ENCODE data around the gene PMPCA.

Gene PMPCA

DNA sequence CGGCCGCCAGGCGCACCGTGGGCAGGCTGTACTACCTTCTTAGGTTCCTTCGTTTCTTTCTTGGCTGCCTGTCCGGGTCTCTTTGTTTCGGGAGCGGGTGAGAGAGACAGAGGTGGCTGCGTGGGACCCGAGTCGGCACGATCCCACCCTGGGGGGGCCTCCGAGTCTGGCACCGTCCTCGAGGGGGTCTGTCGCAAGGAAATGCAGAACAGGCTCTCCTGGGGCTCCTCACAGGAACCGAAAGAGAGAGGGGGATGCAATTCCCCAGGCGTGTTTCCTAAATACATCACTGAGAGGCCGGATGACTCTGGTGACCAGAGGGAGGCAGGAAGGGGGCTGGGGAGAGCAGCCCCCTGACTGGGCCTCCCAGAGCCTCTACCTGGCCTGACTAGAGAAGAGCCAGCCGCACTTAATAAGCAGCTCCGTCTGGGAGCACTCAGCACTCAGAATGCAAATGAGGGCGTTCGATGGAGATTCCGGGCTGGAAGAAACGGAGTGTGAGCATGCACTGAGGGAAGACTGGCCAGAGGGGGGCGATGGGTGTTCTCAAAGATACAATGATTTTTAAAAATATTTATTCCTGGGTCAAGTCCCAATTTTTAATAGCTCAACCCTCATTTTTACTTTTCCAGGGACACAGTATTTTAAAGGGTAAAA is 40.9 kb downstream of the PMPCA start (continued):
- TF ChIP-seq ZNF138 (tag by site-specific recombination; IDR thresholded peaks at IDR 0.05; ENCODE audit: borderline replicate concordance) (no peak), ZNF391 (tag by site-specific recombination; IDR thresholded peaks at IDR 0.05; ENCODE audit: borderline replicate concordance, low read depth) (no peak), HOXD13 (CRISPR knock-in tag; IDR thresholded peaks at IDR 0.05; ENCODE audit: borderline replicate concordance) (no peak)

DNA sequence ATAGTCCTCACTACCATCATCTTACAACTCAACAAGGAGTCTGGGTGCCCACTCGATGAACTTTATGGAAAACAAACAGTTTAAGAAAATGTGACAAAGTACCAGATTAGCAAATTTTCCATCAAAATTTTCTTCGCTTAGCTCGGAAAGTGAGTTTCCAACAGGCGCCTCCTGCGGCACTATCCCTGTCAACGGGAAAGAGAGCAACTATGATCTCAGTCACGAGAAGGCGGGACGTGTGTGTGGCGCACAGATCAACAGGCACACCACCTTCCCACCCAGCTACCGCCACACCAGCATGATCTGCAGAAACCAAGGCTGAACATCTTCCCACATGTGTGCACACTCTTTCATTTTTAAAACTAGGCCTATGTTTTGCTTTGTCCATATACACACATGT is 42.9 kb downstream of the PMPCA start:
- ChIA-PET CTCF (interaction anchor here (0.7 to 1.2 kb wide), 2 partner anchors 22 to 25 kb away, joined by 3 read pairs; no protein-coding TSS in a partner anchor), POLR2A (no interaction called here)
- no peaks in the 10 kb centered on the region for H3K9me3 ChIP-seq (ENCODE audit: control insufficient read depth, insufficient read depth, low read depth, low read length)
- TF ChIP-seq ZNF561 (tag by site-specific recombination; IDR thresholded peaks at IDR 0.05; ENCODE audit: borderline replicate concordance) (no peak), ZNF521 (tag by site-specific recombination; IDR thresholded peaks at IDR 0.05) (no peak), YY1 (tag by site-specific recombination; IDR thresholded peaks at IDR 0.05) (no peak)
- TF ChIP-seq, protein P1, sequence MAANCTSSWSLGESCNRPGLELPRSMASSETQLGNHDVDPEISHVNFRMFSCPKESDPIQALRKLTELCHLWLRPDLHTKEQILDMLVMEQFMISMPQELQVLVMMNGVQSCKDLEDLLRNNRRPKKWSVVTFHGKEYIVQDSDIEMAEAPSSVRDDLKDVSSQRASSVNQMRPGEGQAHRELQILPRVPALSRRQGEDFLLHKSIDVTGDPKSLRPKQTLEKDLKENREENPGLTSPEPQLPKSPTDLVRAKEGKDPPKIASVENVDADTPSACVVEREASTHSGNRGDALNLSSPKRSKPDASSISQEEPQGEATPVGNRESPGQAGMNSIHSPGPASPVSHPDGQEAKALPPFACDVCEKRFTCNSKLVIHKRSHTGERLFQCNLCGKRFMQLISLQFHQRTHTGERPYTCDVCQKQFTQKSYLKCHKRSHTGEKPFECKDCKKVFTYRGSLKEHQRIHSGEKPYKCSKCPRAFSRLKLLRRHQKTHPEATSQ (tag by site-specific recombination; IDR thresholded peaks at IDR 0.05), result no peak
- TF ChIP-seq, protein P2, sequence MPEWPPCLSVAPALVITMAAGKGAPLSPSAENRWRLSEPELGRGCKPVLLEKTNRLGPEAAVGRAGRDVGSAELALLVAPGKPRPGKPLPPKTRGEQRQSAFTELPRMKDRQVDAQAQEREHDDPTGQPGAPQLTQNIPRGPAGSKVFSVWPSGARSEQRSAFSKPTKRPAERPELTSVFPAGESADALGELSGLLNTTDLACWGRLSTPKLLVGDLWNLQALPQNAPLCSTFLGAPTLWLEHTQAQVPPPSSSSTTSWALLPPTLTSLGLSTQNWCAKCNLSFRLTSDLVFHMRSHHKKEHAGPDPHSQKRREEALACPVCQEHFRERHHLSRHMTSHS (tag by site-specific recombination; IDR thresholded peaks at IDR 0.05), result no peak
- no peak overlapping the region for H3K4me3 ChIP-seq (ENCODE audit: low read depth, low read length)
- H3K27ac ChIP-seq (ENCODE audit: extremely low read depth, low read depth, low read length), result no peak overlapping the region
- peaks cover 17 to 90% of the 10 kb centered on the region in 2 experiments; a peak in 2 of 3 replicates for H3K36me3 ChIP-seq (ENCODE audit: control insufficient read depth in 2 of 2, insufficient read depth in 1 of 2, low read length in 2 of 2)
- H3K4me1 ChIP-seq (ENCODE audit: control insufficient read depth, insufficient read depth, low read length), result no peaks in the 10 kb centered on the region

DNA sequence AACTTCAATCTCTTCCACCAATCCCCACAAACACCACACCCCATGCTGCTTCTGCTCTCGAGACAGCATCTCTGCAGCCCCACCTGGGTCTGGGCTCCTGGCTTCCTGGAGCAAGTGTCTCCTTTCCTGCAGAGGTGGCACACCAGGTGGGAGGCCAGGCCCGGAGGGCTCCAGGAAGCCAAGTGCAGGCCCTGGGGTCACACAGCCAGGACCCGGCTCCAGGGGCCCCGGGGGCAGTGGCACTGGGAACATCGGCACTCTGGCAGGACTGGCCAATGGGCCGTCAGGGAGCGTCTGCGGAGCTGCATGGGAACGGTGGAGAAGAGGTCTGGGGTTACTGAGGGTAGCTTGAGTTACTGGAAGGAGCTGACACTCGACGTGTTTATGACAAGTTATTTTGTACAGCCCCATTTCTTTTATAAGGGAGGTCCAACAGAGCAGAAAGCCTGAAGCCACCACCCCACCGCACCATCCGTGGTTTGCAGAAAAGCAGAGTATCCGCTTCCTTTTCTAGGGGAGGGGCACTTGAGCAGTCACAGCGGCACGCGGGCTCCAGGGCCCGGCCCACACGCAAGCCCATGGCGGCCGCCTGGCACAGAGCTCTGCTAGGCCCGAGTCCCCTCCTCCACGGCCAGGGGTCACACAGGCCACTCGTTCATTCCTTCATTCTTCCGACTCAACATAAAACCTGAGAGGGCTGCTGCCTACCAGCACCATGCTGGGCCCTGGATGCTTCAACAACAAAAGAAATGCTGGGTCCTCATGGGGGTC is 43.8 kb downstream of the PMPCA start:
- POLR2A ChIA-PET, result no interaction called here
- Histone ChIP-seq H3K9me3 (ENCODE audit: control insufficient read depth, insufficient read depth, low read depth, low read length) (no peaks in the 10 kb centered on the region), H3K27ac (ENCODE audit: extremely low read depth, low read depth, low read length) (no peak overlapping the region), H3K4me3 (ENCODE audit: low read depth, low read length) (no peak overlapping the region), H3K4me1 (ENCODE audit: control insufficient read depth, insufficient read depth, low read length) (no peaks in the 10 kb centered on the region), H3K36me3 (ENCODE audit: control insufficient read depth in 2 of 2, insufficient read depth in 1 of 2, low read length in 2 of 2) (peaks cover 23 to 90% of the 10 kb centered on the region in 2 experiments)
- no peak for TF ChIP-seq ZNF561 (tag by site-specific recombination; IDR thresholded peaks at IDR 0.05; ENCODE audit: borderline replicate concordance)
- no peak for TF ChIP-seq KLF1 (tag by site-specific recombination; IDR thresholded peaks at IDR 0.05)
- no peak for TF ChIP-seq ZSCAN30 (tag by site-specific recombination; IDR thresholded peaks at IDR 0.05)
- no peak for TF ChIP-seq ZNF292 (tag by site-specific recombination; IDR thresholded peaks at IDR 0.05; ENCODE audit: borderline replicate concordance, low read depth)
- TF ChIP-seq ZNF174 (tag by site-specific recombination; IDR thresholded peaks at IDR 0.05), result no peak
- no peak for TF ChIP-seq ZNF837 (tag by site-specific recombination; IDR thresholded peaks at IDR 0.05)
- TF ChIP-seq ZNF473 (tag by site-specific recombination; IDR thresholded peaks at IDR 0.05), result no peak
- no peak for TF ChIP-seq ZNF785 (tag by site-specific recombination; IDR thresholded peaks at IDR 0.05)
- no peak for TF ChIP-seq ZNF600 (tag by site-specific recombination; IDR thresholded peaks at IDR 0.05)
- TF ChIP-seq, protein P3, sequence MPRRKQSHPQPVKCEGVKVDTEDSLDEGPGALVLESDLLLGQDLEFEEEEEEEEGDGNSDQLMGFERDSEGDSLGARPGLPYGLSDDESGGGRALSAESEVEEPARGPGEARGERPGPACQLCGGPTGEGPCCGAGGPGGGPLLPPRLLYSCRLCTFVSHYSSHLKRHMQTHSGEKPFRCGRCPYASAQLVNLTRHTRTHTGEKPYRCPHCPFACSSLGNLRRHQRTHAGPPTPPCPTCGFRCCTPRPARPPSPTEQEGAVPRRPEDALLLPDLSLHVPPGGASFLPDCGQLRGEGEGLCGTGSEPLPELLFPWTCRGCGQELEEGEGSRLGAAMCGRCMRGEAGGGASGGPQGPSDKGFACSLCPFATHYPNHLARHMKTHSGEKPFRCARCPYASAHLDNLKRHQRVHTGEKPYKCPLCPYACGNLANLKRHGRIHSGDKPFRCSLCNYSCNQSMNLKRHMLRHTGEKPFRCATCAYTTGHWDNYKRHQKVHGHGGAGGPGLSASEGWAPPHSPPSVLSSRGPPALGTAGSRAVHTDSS (tag by site-specific recombination; IDR thresholded peaks at IDR 0.05), result no peak
- TF ChIP-seq ZNF560 (tag by site-specific recombination; IDR thresholded peaks at IDR 0.05; ENCODE audit: borderline replicate concordance), result no peak
- TF ChIP-seq ZNF416 (tag by site-specific recombination; IDR thresholded peaks at IDR 0.05), result no peak
- TF ChIP-seq, protein P4, sequence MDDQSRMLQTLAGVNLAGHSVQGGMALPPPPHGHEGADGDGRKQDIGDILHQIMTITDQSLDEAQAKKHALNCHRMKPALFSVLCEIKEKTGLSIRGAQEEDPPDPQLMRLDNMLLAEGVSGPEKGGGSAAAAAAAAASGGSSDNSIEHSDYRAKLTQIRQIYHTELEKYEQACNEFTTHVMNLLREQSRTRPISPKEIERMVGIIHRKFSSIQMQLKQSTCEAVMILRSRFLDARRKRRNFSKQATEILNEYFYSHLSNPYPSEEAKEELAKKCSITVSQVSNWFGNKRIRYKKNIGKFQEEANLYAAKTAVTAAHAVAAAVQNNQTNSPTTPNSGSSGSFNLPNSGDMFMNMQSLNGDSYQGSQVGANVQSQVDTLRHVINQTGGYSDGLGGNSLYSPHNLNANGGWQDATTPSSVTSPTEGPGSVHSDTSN (CRISPR knock-in tag; IDR thresholded peaks at IDR 0.05), result no peak
- TF ChIP-seq ZNF140 (tag by site-specific recombination; IDR thresholded peaks at IDR 0.05), result no peak
- TF ChIP-seq ZNF544 (tag by site-specific recombination; IDR thresholded peaks at IDR 0.05), result no peak
- no peak for TF ChIP-seq ZNF341 (tag by site-specific recombination; IDR thresholded peaks at IDR 0.05; ENCODE audit: low read depth)
- CTCF ChIA-PET, result interaction anchor here (0.6 to 1.1 kb wide), 3 partner anchors 14 to 128 kb away, joined by 3 read pairs; no protein-coding TSS in a partner anchor
